K562 (cell line): ENCODE measurements around the gene SLC10A2. TPM values are rescaled to one million over a fixed set of nuclear protein-coding genes. Genes with fewer than 3 reads are reported as not detected.

Source experiments
- ATAC-seq: fragments of 200-7000 bp; cut with Tn5 transposase; 3 replicates; pipeline ENCODE4 v1.9.1; 2020; ENCODE audit warnings: moderate library complexity
- BruUV-seq: library from RNA; stranded (reverse); fragments of 400-500 nt; replicated peaks from 2 replicates; lab custom pipeline; 2021; lab: Mats Ljungman, UMichigan
- CTCF ChIA-PET: fragments of 300-600 bp; formaldehyde crosslinking; extraction: SDS; loops from one replicate; lab custom pipeline; 2021; ENCODE audit warnings: low intra/inter-chr PET ratio; lab: Yijun Ruan, JAX
- POLR2A ChIA-PET: fragments of 300-600, 350-650 bp; sonication (Branson Sonifier 250); formaldehyde crosslinking; extraction: SDS; loops from one replicate; lab custom pipeline; 2021; ENCODE audit warnings: antibody characterized with exemption, inconsistent platforms; lab: Yijun Ruan, JAX
- DNase-seq, 4 experiments: peaks; one replicate each; pipeline versions ENCODE4 v3.0.0 to v3.0.0-alpha.2; 2011 to 2018; ENCODE audit warnings: low spot score in 3 of 4, mixed read lengths in 3 of 4; ENCODE audit errors: extremely low read depth in 1 of 4
- FAIRE-seq: peaks from 2 replicates; lab custom pipeline; 2011; peaks lifted over from hg19 to GRCh38; lab: Jason Lieb, UNC
- H2AFZ ChIP-seq: 2 replicates; pipeline ENCODE4 v1.6.0; 2011; ENCODE audit warnings: low read depth, low read length, control low read depth, inconsistent platforms
- H3K27ac ChIP-seq: fragments of 200-600 bp; 3 replicates; pipeline ENCODE4 v1.8.0; 2011; ENCODE audit warnings: low read depth, mild to moderate bottlenecking, control low read depth, inconsistent platforms, low read length, moderate library complexity, mixed read lengths; ENCODE audit errors: extremely low read depth
- H3K27me3 ChIP-seq, 2 experiments: fragments of 300-600 bp in 1 of 2; 2 replicates in 1 of 2; 3 replicates in 1 of 2; pipeline versions ENCODE4 v1.6.0 to v1.8.0; 2011; ENCODE audit warnings: inconsistent platforms in 2 of 2, low read length in 2 of 2, mild to moderate bottlenecking in 1 of 2, mixed read lengths in 1 of 2, moderate library complexity in 1 of 2; ENCODE audit not compliant: control insufficient read depth in 2 of 2, insufficient read depth in 2 of 2
- H3K36me3 ChIP-seq: fragments of 300-600 bp; 3 replicates; pipeline ENCODE4 v1.8.0; 2011; ENCODE audit warnings: mild to moderate bottlenecking, low read length, inconsistent platforms; ENCODE audit not compliant: control insufficient read depth, insufficient read depth
- H3K4me1 ChIP-seq, 2 experiments: fragments of 200-600 bp in 1 of 2; replicated peaks in 1 of 2; 2 replicates in 1 of 2; 3 replicates in 1 of 2; pipeline versions ENCODE4 v1.5.1 to v1.8.0; 2011; ENCODE audit warnings: inconsistent platforms in 2 of 2, low read length in 2 of 2, mild to moderate bottlenecking in 1 of 2, mixed read lengths in 1 of 2, moderate library complexity in 1 of 2; ENCODE audit not compliant: control insufficient read depth in 2 of 2, insufficient read depth in 2 of 2
- H3K4me2 ChIP-seq: 2 replicates; pipeline ENCODE4 v1.6.1; 2011; ENCODE audit warnings: low read length, control low read depth, inconsistent platforms, mixed read lengths; ENCODE audit not compliant: insufficient read depth
- H3K4me3 ChIP-seq: fragments of 200-600 bp; sonication (generic), shearing (Covaris generic); 2 replicates; pipeline ENCODE4 v1.5.1; 2016; ENCODE audit warnings: control low read depth, inconsistent platforms
- H3K79me2 ChIP-seq: fragments of 200-600 bp; 3 replicates; pipeline ENCODE4 v1.8.0; 2011; ENCODE audit warnings: low read length, inconsistent platforms; ENCODE audit not compliant: control insufficient read depth, insufficient read depth
- H3K9ac ChIP-seq, 2 experiments: 2 replicates each; pipeline versions ENCODE4 v1.6.0 to v1.6.1; 2011; ENCODE audit warnings: low read depth in 2 of 2, low read length in 2 of 2, control low read depth in 1 of 2, inconsistent platforms in 1 of 2, mild to moderate bottlenecking in 1 of 2, mixed read lengths in 1 of 2; ENCODE audit not compliant: insufficient read depth in 1 of 2
- H3K9me1 ChIP-seq: one replicate; pipeline ENCODE4 v1.6.0; 2011; ENCODE audit warnings: inconsistent platforms, mild to moderate bottlenecking, low read length, moderate library complexity; ENCODE audit not compliant: control insufficient read depth, insufficient read depth
- H3K9me3 ChIP-seq: replicated peaks from 2 replicates; pipeline ENCODE4 v1.5.1; 2011; ENCODE audit warnings: low read depth, low read length, inconsistent platforms; ENCODE audit not compliant: control insufficient read depth, insufficient read depth
- H4K20me1 ChIP-seq: replicated peaks from 2 replicates; pipeline ENCODE4 v1.6.1; 2011; ENCODE audit warnings: low read length, inconsistent platforms, mixed read lengths; ENCODE audit not compliant: control insufficient read depth, insufficient read depth
- BHLHE40 ChIP-seq: IDR thresholded peaks from 2 replicates; pipeline ENCODE4 v1.6.1; 2011; ENCODE audit warnings: low read length, improper control_type of control experiment
- CXXC5 ChIP-seq: fragments of 250-450 bp; sonication (Bioruptor Pico); IDR thresholded peaks from 2 replicates; pipeline ENCODE4 v1.8.0; 2022; ENCODE audit warnings: inconsistent platforms, mild to moderate bottlenecking, moderate library complexity
- HMG20B ChIP-seq: fragments of 250-450 bp; sonication (Bioruptor Pico); IDR thresholded peaks from 2 replicates; pipeline ENCODE4 v1.5.0; 2021; ENCODE audit warnings: mild to moderate bottlenecking
- KDM4B ChIP-seq, 2 experiments: fragments of 450-650 bp in 1 of 2; sonication (generic) in 1 of 2; IDR thresholded peaks; 2 replicates each; pipeline ENCODE4 v1.6.1; 2016 to 2017; ENCODE audit warnings: borderline replicate concordance in 2 of 2, antibody characterized with exemption in 1 of 2, low read depth in 1 of 2, mild to moderate bottlenecking in 1 of 2
- MED1 ChIP-seq: sonication (generic); formaldehyde crosslinking; IDR thresholded peaks from 2 replicates; pipeline ENCODE4 v1.8.1; 2023; ENCODE audit warnings: missing genetic modification reagents, borderline replicate concordance
- PHTF2 ChIP-seq: fragments of 250-450 bp; sonication (Bioruptor Pico); IDR thresholded peaks from 2 replicates; pipeline ENCODE4 v1.5.0; 2021; ENCODE audit warnings: mild to moderate bottlenecking
- SMAD3 ChIP-seq: fragments of 450-650 bp; formaldehyde crosslinking; conservative IDR thresholded peaks from 2 replicates; pipeline ENCODE4 v1.4.0; 2020; ENCODE audit warnings: mild to moderate bottlenecking
- TAF9B ChIP-seq: fragments of 450-650 bp; IDR thresholded peaks from 2 replicates; pipeline ENCODE4 v1.6.1; 2018; ENCODE audit warnings: mild to moderate bottlenecking; ENCODE audit not compliant: partially characterized antibody
- ZNF174 ChIP-seq: fragments of 250-450 bp; sonication (Bioruptor Pico); IDR thresholded peaks from 2 replicates; pipeline ENCODE4 v1.4.0; 2020; ENCODE audit warnings: mild to moderate bottlenecking
- WGBS: fragments of 100-300 bp; shearing (Covaris generic); methylation state at CpG from one replicate; pipeline ENCODE4 v1.1.6; 2016; ENCODE audit warnings: low coverage, mixed read lengths; ENCODE audit not compliant: insufficient coverage; ENCODE audit errors: missing lambda C conversion rate; 5-methylcytosine and 5-hydroxymethylcytosine counted together
- in situ Hi-C: fragments of 300-500 bp; cut with MboI; formaldehyde crosslinking; loops from 4 replicates; pipeline ENCODE4 v1.15.0; 2018; ENCODE audit warnings: inconsistent platforms, mixed read lengths
- intact Hi-C: fragments of 100-400 bp; cut with micrococcal nuclease; formaldehyde crosslinking; loops from 2 replicates; pipeline ENCODE4 v1.14.2; 2022
- polyA plus RNA-seq, 8 experiments: library from polyadenylated mRNA; depleted of rRNA in 4 of 8; stranded (reverse) in 5 of 8; unstranded in 3 of 8; fragments of >200 nt; fragmentation: Nextera tagmentation in 2 of 8; fragmentation: Illumina TruSeq in 1 of 8; extraction: Ambion mirVana in 2 of 8; extraction: Trizol in 1 of 8; gene quantifications; 2 replicates each; pipeline versions ENCODE4 v1.2.1 to v1.2.3, GENCODE V29; 2011 to 2014; ENCODE audit warnings: inconsistent platforms in 1 of 8, missing spikeins in 1 of 8
- total RNA-seq, 7 experiments: library from RNA; depleted of rRNA in 6 of 7; stranded (reverse); fragments of >200 nt in 6 of 7; fragmentation: Illumina TruSeq in 2 of 7; extraction: Trizol in 2 of 7; gene quantifications; 2 replicates each; pipeline versions ENCODE4 v1.2.1 to v1.2.3, GENCODE V29; 2011 to 2021; ENCODE audit warnings: low replicate concordance in 1 of 7
- TF ChIP-seq, protein P1 (sequence below): fragments of 250-450 bp; sonication (Bioruptor Pico); IDR thresholded peaks from 2 replicates; pipeline ENCODE4 v1.8.0; 2021; ENCODE audit warnings: moderate library complexity, mild to moderate bottlenecking, inconsistent platforms
- TF ChIP-seq, protein P2 (sequence below): fragments of 150-350 bp; IDR thresholded peaks from 2 replicates; pipeline ENCODE4 v1.6.1; 2014; ENCODE audit warnings: low read depth, mild to moderate bottlenecking, low read length, borderline replicate concordance
- TF ChIP-seq, protein P3 (sequence below): fragments of 250-450 bp; sonication (Bioruptor Pico); IDR thresholded peaks from 2 replicates; pipeline ENCODE4 v1.5.0; 2022; ENCODE audit warnings: mild to moderate bottlenecking

SLC10A2 gene
- total and polyA plus RNA-seq, 9 of the 15 experiments (the other 6 are each of a cell fraction or from before 2014, with no cell fraction given), result not detected

DNA sequence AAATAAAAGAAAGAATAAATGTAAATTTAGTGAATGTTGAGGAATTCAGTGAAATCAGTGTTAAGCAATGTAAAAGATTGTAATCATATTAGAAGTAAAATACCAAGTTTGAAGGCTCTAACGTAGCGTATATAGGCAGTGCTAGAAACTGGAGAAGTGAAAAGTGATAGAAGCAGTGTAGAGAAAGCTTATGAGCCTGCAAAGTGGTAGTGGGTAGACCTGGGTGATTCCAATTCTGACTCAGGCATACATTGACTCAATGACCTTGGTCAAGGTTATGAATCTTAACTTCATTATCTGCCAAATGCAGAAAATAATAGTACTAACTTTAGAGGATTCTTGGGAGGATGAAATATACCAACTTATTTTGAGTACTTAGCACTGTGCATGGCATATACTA lies 4.1 kb downstream of the SLC10A2 start:
- H3K9me1 ChIP-seq, result no peaks in the 10 kb centered on the region
- no peaks in the 10 kb centered on the region for H3K79me2 ChIP-seq
- no peak overlapping the region for H2AFZ ChIP-seq
- no peak overlapping the region for H3K4me3 ChIP-seq
- no peaks in the 10 kb centered on the region for H3K27me3 ChIP-seq
- ATAC-seq (no peak), DNase-seq (no peak), FAIRE-seq (no peak)
- no peaks in the 10 kb centered on the region for H4K20me1 ChIP-seq
- H3K36me3 ChIP-seq, result no peaks in the 10 kb centered on the region
- no peak overlapping the region for H3K9ac ChIP-seq
- no peak overlapping the region for H3K4me2 ChIP-seq
- CTCF ChIA-PET, result no interaction called here
- 0% methylated on average over 2 of the region's 2 CpGs for WGBS
- in situ Hi-C loops (no loop called here), intact Hi-C loops (no loop called here)
- POLR2A ChIA-PET, result no interaction called here
- H3K27ac ChIP-seq, result no peak overlapping the region
- TF ChIP-seq KDM4B (IDR thresholded peaks at IDR 0.05; ENCODE audit: borderline replicate concordance in 2 of 2, low read depth in 1 of 2) (no peak), HMG20B (CRISPR knock-in tag) (no peak), ZNF174 (CRISPR knock-in tag) (no peak), TAF9B (no peak), PHTF2 (CRISPR knock-in tag) (no peak), CXXC5 (no peak), BHLHE40 (no peak), MED1 (CRISPR knock-in tag) (no peak), SMAD3 (CRISPR knock-in tag) (no peak)
- TF ChIP-seq, protein P1, sequence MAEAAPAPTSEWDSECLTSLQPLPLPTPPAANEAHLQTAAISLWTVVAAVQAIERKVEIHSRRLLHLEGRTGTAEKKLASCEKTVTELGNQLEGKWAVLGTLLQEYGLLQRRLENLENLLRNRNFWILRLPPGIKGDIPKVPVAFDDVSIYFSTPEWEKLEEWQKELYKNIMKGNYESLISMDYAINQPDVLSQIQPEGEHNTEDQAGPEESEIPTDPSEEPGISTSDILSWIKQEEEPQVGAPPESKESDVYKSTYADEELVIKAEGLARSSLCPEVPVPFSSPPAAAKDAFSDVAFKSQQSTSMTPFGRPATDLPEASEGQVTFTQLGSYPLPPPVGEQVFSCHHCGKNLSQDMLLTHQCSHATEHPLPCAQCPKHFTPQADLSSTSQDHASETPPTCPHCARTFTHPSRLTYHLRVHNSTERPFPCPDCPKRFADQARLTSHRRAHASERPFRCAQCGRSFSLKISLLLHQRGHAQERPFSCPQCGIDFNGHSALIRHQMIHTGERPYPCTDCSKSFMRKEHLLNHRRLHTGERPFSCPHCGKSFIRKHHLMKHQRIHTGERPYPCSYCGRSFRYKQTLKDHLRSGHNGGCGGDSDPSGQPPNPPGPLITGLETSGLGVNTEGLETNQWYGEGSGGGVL (CRISPR knock-in tag), result no peak
- TF ChIP-seq, protein P2, sequence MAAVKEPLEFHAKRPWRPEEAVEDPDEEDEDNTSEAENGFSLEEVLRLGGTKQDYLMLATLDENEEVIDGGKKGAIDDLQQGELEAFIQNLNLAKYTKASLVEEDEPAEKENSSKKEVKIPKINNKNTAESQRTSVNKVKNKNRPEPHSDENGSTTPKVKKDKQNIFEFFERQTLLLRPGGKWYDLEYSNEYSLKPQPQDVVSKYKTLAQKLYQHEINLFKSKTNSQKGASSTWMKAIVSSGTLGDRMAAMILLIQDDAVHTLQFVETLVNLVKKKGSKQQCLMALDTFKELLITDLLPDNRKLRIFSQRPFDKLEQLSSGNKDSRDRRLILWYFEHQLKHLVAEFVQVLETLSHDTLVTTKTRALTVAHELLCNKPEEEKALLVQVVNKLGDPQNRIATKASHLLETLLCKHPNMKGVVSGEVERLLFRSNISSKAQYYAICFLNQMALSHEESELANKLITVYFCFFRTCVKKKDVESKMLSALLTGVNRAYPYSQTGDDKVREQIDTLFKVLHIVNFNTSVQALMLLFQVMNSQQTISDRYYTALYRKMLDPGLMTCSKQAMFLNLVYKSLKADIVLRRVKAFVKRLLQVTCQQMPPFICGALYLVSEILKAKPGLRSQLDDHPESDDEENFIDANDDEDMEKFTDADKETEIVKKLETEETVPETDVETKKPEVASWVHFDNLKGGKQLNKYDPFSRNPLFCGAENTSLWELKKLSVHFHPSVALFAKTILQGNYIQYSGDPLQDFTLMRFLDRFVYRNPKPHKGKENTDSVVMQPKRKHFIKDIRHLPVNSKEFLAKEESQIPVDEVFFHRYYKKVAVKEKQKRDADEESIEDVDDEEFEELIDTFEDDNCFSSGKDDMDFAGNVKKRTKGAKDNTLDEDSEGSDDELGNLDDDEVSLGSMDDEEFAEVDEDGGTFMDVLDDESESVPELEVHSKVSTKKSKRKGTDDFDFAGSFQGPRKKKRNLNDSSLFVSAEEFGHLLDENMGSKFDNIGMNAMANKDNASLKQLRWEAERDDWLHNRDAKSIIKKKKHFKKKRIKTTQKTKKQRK, result no peak
- TF ChIP-seq, protein P3, sequence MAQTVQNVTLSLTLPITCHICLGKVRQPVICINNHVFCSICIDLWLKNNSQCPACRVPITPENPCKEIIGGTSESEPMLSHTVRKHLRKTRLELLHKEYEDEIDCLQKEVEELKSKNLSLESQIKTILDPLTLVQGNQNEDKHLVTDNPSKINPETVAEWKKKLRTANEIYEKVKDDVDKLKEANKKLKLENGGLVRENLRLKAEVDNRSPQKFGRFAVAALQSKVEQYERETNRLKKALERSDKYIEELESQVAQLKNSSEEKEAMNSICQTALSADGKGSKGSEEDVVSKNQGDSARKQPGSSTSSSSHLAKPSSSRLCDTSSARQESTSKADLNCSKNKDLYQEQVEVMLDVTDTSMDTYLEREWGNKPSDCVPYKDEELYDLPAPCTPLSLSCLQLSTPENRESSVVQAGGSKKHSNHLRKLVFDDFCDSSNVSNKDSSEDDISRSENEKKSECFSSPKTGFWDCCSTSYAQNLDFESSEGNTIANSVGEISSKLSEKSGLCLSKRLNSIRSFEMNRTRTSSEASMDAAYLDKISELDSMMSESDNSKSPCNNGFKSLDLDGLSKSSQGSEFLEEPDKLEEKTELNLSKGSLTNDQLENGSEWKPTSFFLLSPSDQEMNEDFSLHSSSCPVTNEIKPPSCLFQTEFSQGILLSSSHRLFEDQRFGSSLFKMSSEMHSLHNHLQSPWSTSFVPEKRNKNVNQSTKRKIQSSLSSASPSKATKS (CRISPR knock-in tag), result no peak
- BruUV-seq, result no TSS peak
- H3K9me3 ChIP-seq, result no peaks in the 10 kb centered on the region
- no peaks in the 10 kb centered on the region for H3K4me1 ChIP-seq
